WERI-Rb-1 (cell line): ENCODE results near the gene NALCN.

Experiments
- DNase-seq: peaks from one replicate; pipeline ENCODE4 v3.0.0-alpha.2; 2020
- H3K27ac ChIP-seq: fragments of 250-450 bp; sonication (Bioruptor Pico); 2 replicates; pipeline ENCODE4 v1.5.1; 2020; ENCODE audit warnings: mild to moderate bottlenecking, moderate library complexity
- H3K27me3 ChIP-seq: fragments of 250-450 bp; sonication (Bioruptor Pico); 2 replicates; pipeline ENCODE4 v1.5.1; 2021; ENCODE audit warnings: mild to moderate bottlenecking, low read depth, moderate library complexity; ENCODE audit not compliant: insufficient read depth, severe bottlenecking
- H3K36me3 ChIP-seq: fragments of 250-450 bp; sonication (Bioruptor Pico); 2 replicates; pipeline ENCODE4 v1.5.1; 2020; ENCODE audit warnings: mild to moderate bottlenecking, moderate library complexity
- H3K4me3 ChIP-seq: 2 replicates; pipeline ENCODE4 v1.5.1; 2011; ENCODE audit warnings: low read depth, mild to moderate bottlenecking, control low read depth, low read length
- H3K9me3 ChIP-seq: fragments of 250-450 bp; sonication (Bioruptor Pico); 2 replicates; pipeline ENCODE4 v1.5.1; 2021; ENCODE audit warnings: mild to moderate bottlenecking, moderate library complexity; ENCODE audit not compliant: severe bottlenecking
- TF ChIP-seq, protein P1 (sequence below): IDR thresholded peaks from 2 replicates; pipeline ENCODE4 v1.5.1; 2011; ENCODE audit warnings: low read depth, mild to moderate bottlenecking, control low read depth, inconsistent platforms, low read length

NALCN gene

DNA sequence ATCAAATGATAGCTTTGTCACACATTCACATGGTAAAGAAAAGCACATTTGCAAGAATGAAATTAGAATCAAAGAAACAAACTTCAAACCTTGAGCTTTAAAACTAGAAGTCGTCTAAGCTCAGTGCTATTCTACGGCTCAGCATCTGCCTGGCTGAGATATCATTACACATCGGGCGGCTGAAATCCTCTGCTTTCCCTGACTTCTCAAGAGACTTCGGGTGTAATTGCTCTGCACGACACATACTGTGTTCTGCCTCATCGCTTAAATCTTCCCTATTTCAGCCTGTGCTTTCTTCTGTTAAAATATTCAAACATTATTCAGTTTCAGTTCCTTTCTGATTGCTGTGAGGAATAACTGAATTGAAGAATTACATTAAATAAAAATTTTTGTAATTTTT, 265.3 kb downstream of the NALCN start:
- Histone ChIP-seq H3K27me3 (no peaks in the 10 kb centered on the region), H3K9me3 (no peaks in the 10 kb centered on the region), H3K36me3 (no peaks in the 10 kb centered on the region), H3K4me3 (no peak overlapping the region), H3K27ac (no peak overlapping the region)
- peak; percentile 44 for DNase-seq
- TF ChIP-seq, protein P1, sequence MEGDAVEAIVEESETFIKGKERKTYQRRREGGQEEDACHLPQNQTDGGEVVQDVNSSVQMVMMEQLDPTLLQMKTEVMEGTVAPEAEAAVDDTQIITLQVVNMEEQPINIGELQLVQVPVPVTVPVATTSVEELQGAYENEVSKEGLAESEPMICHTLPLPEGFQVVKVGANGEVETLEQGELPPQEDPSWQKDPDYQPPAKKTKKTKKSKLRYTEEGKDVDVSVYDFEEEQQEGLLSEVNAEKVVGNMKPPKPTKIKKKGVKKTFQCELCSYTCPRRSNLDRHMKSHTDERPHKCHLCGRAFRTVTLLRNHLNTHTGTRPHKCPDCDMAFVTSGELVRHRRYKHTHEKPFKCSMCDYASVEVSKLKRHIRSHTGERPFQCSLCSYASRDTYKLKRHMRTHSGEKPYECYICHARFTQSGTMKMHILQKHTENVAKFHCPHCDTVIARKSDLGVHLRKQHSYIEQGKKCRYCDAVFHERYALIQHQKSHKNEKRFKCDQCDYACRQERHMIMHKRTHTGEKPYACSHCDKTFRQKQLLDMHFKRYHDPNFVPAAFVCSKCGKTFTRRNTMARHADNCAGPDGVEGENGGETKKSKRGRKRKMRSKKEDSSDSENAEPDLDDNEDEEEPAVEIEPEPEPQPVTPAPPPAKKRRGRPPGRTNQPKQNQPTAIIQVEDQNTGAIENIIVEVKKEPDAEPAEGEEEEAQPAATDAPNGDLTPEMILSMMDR = no peak

DNA sequence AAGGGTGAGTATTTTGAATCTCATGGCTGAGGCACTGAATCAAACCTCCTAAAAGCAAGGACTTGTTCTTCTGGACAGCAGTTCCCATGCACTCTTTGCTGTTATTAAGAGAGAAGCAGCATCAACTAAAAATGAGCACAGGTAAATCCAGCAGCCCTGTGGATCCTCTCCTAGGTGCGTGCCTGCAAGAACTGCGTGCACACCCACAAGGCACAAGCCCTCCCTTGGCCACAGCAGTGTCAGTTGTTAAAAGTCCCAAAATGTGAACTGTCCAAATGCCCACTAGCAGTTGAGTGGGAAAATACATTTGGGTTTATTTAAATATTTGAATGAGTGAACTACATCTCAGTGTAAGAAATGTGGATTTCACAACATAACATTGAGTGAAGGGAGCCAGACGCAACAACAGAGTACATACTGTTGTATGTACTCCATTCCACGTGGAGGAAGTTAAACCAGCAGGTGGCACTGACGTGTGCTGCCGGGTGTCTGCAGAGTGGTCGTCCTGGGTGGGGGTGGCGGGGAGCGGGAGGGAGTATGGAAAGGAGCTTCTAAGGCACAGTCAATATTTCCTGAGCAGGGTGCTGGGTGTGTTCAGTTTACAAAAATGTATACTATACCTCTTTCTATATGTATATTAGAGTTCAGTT, 266.4 kb downstream of the NALCN start:
- Histone ChIP-seq H3K27me3 (no peaks in the 10 kb centered on the region), H3K4me3 (no peak overlapping the region), H3K27ac (no peak overlapping the region), H3K9me3 (no peaks in the 10 kb centered on the region), H3K36me3 (no peaks in the 10 kb centered on the region)
- DNase-seq = peak; percentile 76
- TF ChIP-seq, protein P1 = peak; percentile 67

DNA sequence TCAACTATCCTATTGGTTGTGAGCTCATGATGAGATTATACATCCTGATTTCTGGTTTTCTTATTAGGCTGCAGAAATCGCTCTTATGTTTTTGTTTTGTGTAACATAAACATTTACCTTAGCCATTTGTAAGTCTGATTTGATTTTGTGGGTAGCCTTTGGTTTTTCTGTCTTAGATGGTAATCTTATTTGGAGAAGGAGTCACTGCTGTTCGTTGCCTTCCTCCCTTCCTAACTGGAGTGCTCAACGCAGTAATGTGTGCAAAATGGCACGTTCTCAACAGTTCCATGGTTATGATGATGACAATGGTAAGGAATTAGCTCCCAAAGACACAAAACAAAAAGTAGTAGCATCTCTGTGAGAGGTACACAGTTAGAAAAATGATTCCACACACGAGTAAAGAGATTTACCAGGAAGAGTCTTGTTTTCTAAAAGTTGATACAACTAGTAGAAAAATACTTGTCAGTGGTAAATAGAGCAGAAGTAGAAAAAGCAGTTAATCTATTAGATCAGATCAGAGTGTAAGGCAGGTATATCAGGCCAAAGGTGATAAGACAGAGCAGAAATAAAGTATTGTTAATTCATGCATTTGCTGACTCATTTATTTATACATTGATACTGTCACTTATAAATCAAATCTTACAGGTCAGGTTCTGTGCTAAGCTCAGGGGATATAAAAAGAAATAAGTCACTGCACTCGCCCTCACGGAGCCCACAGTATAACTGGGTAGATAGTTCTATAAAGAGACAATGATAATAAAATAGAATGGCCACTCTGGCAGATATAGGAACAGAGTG, 270.0 kb downstream of the NALCN start:
- Histone ChIP-seq H3K27me3 (no peaks in the 10 kb centered on the region), H3K27ac (no peak overlapping the region), H3K4me3 (no peak overlapping the region), H3K9me3 (no peaks in the 10 kb centered on the region), H3K36me3 (no peaks in the 10 kb centered on the region)
- no peak for DNase-seq
- TF ChIP-seq, protein P1 = no peak

DNA sequence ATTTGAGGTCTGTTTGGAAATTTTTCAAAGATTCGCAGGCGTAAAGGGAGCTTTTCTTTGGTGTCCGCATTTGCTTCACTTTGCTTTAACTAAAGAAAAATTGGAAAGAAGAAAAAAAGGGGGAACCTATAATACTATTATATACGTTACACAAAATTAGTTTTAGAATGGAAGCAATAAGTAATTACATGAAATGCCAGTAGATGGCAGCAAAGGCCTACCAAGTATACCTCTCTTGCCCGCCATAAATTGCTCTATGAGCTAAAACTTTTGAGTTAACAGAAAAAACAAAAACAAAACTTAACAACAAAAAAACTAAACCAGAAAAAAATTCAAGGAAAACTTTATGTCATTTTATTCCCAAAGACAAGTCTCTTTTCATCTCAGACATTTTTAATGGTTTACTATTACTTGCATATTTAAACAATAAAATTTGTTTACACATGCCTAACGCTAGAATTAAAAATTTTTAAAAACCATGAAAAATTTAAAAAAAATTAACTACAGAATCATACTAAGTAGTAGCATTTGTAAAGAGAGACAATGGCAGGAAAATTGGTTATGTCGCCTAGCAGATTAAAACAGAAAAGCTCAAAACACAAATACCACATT, 271.4 kb downstream of the NALCN start:
- no peaks in the 10 kb centered on the region for H3K9me3 ChIP-seq
- H3K36me3 ChIP-seq = no peaks in the 10 kb centered on the region
- no peak overlapping the region for H3K4me3 ChIP-seq
- TF ChIP-seq, protein P1 = peak; percentile 31; the same call in 1 of the 2 replicates
- DNase-seq = no peak
- H3K27me3 ChIP-seq = no peaks in the 10 kb centered on the region
- no peak overlapping the region for H3K27ac ChIP-seq

DNA sequence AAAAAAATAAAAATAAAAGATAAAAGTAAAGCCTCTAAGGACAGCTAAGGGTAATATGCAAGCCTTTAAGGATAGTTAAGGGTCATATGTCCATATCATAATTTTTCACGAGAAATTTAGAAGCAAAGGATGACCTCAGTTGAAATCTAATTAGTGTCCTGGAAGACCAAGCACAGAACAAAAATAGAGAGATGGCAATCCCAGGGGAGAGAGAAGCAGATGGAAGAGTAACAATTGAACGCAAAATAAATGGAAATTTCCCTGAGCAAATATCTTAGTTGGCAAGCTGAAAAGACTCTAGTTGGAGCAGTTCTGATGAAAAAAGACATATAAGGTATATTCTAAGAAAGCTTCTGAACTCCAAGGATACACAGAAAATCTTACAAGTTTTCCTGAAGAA, 275.4 kb downstream of the NALCN start:
- Histone ChIP-seq H3K4me3 (no peak overlapping the region), H3K27ac (no peak overlapping the region), H3K36me3 (no peaks in the 10 kb centered on the region), H3K9me3 (peaks cover 2% of the 10 kb centered on the region), H3K27me3 (no peaks in the 10 kb centered on the region)
- TF ChIP-seq, protein P1 = no peak
- DNase-seq = no peak
